ENCODE data around the gene DRAXIN. TPM values are rescaled to one million over a fixed set of nuclear protein-coding genes. Genes with fewer than 3 reads are reported as not detected.

DRAXIN gene
- total RNA-seq, 1 donor from 2014 or later: 0.04 TPM

GRCh38 chr1:11657654-11658053, 33.9 kb upstream of the DRAXIN start:
- ATAC-seq: no peak

- no peak for ATAC-seq
These were observed 33.0 kb upstream of the DRAXIN start for GRCh38 chr1:11658542-11658941.

- no peak for ATAC-seq
These were observed 31.8 kb upstream of the DRAXIN start for GRCh38 chr1:11659748-11660147.

DNA sequence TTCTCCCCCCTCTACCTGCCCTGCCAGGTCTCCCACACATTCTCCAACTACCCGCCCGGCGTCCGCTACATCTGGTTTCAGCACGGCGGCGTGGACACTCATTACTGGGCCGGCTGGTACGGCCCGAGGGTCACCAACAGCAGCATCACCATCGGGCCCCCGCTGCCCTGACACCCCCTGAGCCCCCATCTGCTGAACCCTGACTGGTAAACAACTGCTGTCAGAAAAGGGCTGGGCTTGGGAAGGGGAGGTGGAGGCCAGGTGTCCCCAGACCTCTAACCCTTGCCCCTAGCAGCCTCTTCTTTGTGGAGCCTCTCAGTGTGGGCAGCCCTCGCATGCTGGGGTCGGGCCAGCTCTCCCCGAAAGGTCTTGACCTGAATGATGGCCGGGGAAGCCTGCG, 30.4 kb upstream of the DRAXIN start:
- no peak for ATAC-seq

- ATAC-seq: peak; percentile 31
These were observed 27.0 kb upstream of the DRAXIN start for GRCh38 chr1:11664336-11665065.

- ATAC-seq: no peak
These were observed 23.0 kb upstream of the DRAXIN start for GRCh38 chr1:11668516-11668915.

DNA sequence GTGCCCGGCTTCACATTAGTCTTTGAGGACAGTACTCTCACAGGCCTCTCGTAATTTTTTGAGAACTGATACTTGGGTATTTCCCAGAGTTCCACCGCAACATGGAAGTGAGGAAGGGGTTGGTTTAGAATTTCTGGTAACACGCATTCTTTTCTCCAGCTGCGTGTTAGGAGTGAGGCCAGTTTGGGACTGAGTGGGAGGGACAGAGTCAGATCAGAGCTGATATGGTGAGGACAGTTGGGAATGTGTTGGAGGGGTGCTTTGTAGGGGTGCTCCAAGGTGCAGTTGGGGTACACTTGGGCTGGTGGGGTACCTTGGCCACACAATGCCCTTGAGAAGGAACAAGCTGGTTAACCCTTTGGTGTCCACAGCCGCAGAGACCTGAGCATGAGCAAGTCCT, 20.8 kb upstream of the DRAXIN start:
- no peak for ATAC-seq

DNA sequence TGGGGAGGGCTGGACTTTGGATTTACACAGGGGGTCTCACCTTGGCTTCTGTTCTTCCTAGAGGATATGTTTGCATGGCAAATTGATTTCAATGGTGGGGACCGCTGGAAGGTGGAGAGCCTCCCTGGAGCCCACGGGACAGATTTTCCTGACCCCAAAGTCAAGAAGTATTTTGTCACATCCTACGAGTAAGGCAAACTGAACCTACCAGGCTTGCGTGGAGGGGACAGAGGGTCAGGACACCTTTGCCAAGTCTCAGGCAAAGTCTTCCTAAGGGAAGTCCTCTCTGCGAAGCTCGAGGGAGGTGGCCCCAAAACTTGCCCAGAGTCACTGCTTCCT, 20.3 kb upstream of the DRAXIN start:
- no peak for ATAC-seq

DNA sequence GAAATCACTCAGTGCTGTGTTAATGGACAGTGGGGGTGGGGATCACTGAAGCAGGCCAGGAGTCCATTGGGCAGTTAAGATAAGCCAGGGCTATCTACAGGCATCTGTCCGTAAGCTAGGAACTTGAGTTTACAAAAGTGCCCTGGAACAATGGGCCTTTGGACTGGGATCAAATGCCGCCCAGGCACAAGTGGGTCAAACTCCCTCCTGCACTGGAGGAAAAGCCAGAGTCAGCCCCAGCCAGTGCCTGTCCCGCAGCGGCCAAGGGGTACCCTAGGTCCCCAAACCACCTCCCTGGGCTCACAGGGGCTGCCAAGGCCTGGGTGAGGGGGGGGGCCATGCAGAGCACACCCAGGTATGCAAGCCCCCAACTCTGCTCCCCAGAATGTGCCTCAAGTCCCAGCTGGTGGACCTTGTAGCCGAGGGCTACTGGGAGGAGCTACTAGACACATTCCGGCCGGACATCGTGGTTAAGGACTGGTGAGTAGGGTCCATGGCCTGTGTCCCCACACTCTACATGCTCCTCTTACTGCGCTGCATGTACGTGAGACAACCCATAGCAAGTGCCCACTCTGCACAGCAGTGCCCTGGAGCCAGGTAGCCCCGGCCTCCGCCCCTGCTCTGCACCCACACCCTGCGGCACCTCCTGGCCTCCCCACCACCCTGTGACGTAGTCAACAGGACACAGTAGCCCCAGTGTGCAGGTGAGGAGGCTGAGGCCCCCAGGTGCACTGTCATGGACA, 19.8 kb upstream of the DRAXIN start:
- ATAC-seq: peak; percentile 12

GRCh38 chr1:11673089-11673769, 18.3 kb upstream of the DRAXIN start:
- ATAC-seq: no peak

DNA sequence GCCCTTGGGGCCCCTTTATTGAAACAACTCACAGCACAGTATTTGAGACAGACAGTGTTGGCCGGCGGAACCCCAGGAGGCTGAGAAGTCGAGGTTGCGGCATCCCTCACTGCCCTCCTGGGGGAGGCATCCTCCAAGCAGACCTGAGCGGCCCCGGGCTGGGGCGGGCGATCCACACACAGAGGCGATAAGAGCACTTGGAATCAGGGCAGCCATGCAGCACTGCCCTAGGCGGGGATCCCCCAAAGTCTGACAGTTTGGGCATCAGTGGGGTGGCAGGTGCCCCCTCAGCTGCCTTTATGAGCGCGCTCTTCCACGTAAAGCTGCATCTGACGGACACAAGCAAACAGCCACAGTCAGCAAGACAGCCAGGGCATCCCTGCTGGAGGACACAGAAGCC, 17.0 kb upstream of the DRAXIN start:
- ATAC-seq: no peak

GRCh38 chr1:11675325-11675724, 16.2 kb upstream of the DRAXIN start:
- ATAC-seq: no peak

DNA sequence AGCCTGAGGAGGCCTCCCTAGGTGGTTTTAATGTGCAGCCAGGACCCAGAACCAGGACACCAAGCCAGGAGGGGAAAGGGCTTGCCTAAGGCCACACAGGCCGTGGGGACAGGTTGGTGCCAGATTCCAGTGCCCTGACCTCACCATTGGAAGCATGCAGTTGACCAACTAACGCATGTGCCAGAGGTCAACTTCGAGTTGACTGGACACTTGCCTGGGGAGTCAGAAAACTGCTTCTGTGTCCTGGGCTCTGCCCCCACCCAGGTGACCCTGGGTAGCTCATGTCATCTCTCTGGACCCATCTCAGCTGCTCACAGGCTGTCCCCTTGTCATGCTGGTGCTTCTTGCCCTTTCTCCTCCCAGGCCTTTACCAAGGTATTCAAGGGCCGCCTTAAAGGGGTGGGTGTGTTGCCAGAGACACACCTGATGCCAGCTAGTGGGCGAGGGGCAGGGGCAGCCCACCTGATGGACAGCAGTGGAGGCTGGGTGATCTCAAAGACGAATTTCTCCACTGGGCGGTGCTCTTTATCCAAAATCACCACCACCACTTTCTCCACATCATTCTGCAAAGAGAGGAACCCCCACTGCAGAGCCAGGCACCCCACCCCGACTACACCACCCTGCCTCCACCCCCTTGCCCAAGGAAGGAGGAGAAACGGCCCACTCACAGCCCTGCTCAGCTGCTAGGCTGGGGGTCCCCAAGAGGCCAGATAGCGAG, 15.0 kb upstream of the DRAXIN start:
- no peak for ATAC-seq

GRCh38 chr1:11678442-11678841, 13.1 kb upstream of the DRAXIN start:
- ATAC-seq: no peak

DNA sequence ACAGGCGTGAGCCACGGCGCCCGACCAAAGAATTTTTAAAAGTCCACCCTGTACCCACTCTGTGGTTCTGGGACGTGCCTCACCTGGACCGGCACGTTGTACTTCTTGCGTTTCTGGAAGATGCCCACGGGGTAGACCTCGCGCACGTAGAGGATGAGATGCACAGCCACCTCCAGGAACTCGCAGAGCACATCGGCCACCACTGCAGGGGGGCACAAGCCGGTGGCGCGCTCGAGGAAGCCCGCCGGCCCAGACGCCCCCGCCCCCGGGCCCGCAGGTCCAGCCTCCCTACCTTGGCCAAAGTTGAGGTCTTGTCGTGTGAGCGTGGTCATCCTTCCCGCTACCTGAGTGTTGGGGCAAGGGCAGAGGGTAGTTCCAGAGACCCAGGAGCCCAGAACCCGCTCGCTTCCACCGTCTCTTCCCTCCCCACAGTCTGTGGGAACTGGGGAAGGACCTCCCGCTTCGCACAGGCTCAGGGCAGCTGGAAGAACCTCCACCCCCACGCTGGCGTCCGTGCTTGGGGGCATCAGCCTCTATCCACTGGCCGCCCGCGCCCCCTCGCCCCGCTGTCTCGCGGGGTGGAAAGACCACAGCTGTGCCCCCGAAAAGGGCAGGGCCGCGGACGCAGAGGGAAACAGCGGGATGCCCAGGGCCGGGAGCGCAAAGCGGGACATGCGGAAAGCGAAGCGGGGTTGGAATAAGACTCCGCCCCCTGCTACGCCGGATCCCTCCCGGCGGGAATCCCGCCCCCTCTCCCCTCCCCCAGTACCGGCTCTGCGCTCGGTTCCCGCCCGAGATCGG, 11.0 kb upstream of the DRAXIN start:
- ATAC-seq: peak; percentile 31

DNA sequence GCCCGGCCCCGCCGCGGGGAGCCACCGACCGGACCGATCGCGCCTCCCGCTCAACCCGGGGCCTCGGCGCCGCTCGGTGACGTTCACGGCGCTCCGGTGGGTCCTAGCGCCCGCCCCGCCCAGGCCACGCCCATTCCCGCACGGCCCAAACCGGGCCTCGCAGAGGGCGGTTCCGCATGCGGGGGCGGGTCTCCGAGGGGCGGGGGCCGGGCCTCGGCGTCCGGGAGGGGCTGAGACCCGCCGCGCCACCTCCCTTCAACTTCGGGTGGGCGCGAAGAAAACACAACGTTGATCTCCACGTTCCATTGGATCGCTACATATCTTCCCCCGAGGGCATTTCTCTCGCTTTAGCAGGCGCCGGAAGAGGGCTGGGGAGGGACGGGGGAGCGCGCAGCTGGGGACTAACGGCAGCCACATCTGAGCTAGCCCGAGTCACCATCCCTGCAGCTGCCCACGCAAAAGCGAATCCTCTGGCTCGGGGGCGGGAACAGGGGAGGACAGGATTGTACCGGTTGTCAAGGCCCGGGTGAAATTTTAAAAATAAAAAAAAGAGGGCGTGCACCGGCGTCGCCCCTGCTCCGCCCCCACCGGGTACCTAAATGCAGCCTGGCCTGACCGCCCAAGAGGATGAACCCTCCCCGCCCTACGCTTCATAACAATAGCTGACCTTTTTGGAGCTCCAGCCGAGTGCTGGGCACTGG, 10.3 kb upstream of the DRAXIN start, which contains the start of gene MAD2L2:
MAD2L2 (minus strand) TSS at position 78 of the 701 bp plus-strand sequence. CDS start 547 bp downstream, outside the sequence.
- peak; percentile 94 for ATAC-seq

DNA sequence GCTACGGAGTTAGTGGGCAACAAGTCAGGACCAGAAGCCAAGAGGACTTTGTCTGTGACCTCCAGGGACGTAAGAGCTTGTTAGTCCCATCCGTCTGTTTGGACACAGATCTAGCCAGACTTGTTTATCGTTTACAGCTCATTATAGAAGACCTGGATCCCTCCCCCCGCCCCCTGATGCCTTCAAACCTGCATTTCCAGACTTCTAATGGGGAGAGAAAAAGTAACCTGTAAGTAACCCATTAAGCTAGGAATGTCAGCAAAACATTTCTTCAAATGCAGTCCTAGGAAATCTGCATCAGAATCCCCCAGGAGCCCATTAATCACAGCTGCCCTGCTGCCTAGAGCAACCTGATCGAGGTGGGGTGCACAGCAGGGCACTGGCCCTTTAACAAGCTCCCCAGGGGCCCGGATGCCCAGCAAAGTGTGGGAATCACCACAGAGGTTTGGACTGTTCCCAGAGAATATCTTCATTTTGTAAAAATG, 9.2 kb upstream of the DRAXIN start:
- ATAC-seq: no peak

- no peak for ATAC-seq
These were observed 8.7 kb upstream of the DRAXIN start for GRCh38 chr1:11682799-11683198.

GRCh38 chr1:11684070-11684469, 7.4 kb upstream of the DRAXIN start:
- ATAC-seq: no peak

GRCh38 chr1:11685210-11685752, 6.2 kb upstream of the DRAXIN start:
- ATAC-seq: no peak

- ATAC-seq: no peak
These were observed 3.0 kb upstream of the DRAXIN start for GRCh38 chr1:11688506-11688905.
